Globus pallidus (tissue), 1 donor: ENCODE measurements around the gene ZNF112.

Source experiments
- DNase-seq: peaks from one replicate; pipeline ENCODE4 v3.0.0-alpha.2; 2015; ENCODE audit warnings: low spot score

ZNF112 gene

DNA sequence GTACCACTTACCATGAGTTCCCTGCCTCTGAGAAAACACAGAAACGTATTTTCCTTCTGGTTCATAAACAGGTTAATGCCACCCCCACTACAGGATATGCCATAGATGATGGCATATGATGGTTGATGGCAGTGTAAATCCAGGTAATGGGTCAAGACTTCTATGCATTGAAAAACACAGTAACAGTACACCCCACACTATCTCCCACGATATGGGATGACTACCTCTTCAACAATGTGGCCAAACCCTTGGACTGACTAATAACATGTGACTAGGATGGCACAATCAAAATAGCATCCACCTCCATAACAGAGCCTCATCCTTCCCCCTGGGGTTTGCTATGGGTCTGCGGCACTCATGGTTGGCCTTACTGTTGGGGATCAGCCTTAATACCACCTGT, 73.6 kb downstream of the ZNF112 start:
- DNase-seq, result no peak

DNA sequence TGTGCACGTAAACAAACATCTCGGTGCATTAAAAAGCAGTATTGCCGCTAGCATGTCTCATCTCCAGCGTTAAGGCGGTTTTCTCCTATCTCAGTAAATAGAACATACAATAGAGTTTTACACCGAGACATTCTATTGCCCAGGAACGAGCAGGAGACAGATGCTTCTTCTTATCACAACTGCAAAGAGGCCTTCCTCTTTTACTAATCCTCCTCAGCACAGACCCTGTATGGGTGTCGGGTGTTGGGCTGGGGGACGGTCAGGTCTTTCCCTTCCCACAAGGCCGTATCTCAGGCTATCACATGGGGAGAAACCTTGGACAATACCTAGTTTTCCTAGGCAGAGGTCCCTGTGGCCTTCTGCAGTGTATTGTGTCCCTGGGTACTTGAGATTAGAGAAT, 75.6 kb downstream of the ZNF112 start:
- no peak for DNase-seq

DNA sequence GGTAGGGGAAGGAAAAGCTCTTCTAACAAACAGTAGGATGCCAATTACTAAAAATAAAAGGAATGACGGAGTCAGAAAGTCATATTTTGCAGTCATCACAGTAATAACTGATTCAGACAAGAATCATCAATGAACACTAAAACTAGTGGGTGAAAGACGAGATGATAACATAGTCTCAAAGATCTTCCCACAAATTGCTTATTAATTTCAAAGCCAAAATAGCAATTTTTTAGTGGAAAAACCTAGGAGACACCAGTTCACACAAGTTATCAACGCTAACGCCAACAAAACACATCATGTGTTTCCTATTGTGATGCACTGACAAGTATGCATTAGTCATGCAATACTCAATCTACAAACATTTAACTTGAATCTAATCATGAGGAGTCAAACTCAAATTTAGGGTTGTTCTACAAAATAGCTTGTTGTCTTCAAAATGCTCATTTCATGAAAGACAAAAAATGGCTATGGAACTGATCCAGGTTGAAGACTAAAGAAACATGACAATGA, 78.2 kb downstream of the ZNF112 start:
- no peak for DNase-seq

DNA sequence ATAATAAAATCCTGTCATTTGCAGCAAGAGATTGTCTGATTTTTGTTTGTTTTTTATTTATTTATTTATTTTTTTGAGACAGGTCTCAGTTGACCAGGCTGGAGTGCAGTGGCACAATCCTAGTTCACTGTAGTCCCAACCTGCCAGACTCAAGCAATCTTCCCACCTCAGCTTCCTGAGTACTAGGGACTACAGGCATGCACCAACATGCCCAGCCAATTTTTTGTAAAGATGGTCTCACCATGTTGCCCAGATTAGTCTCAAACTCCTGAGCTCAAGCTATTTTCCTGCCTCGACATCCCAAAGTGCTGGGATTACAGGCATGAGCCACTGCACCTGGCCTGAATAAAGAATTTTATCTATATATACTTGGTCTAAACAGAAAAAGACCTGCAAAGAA, 79.1 kb downstream of the ZNF112 start:
- DNase-seq, result no peak
